ENCODE results near the gene GPR141. TPM values are rescaled to one million over a fixed set of nuclear protein-coding genes. Genes with fewer than 3 reads are reported as not detected.

GPR141 gene
- total RNA-seq, 1 experiment from 2014 or later: not detected

GRCh38 chr7:37694208-37695094, 10.9 kb downstream of the GPR141 start:
- Histone ChIP-seq H3K4me1 (ENCODE audit: control insufficient read depth in 1 of 2, insufficient read depth in 2 of 2, low read length in 2 of 2) (no peaks in the 10 kb centered on the region), H3K36me3 (ENCODE audit: control insufficient read depth in 1 of 2, insufficient read depth in 2 of 2, low read length in 2 of 2) (no peaks in the 10 kb centered on the region), H3K27ac (ENCODE audit: low read depth, low read length) (no peak overlapping the region), H3K4me2 (ENCODE audit: low read length) (no peak overlapping the region), H3K4me3 (replicated peaks in 1 of 2; ENCODE audit: low read depth in 1 of 2, low read length in 2 of 2) (no peak overlapping the region), H3K27me3 (ENCODE audit: insufficient read depth, low read length) (no peaks in the 10 kb centered on the region), H3K9me3 (ENCODE audit: control insufficient read depth in 1 of 2, insufficient read depth in 1 of 2, low read depth in 1 of 2, low read length in 2 of 2) (no peaks in the 10 kb centered on the region), H3K9ac (ENCODE audit: low read length) (no peak overlapping the region), H3K9me2 (ENCODE audit: insufficient read depth) (no peaks in the 10 kb centered on the region), H3K79me2 (ENCODE audit: insufficient read depth, low read length) (no peaks in the 10 kb centered on the region), H4K20me1 (ENCODE audit: insufficient read depth) (no peaks in the 10 kb centered on the region), H2AFZ (ENCODE audit: low read depth, low read length, poor library complexity, severe bottlenecking) (no peak overlapping the region)
- RAD21 ChIA-PET (ENCODE audit: low non-redundant PET in 1 of 2, low total read pairs in 2 of 2, uncharacterized antibody in 2 of 2, unreplicated experiment in 2 of 2): no interaction called here
- no TSS peak for BruUV-seq (replicated peaks)
- intact Hi-C loops (cut with micrococcal nuclease): loop anchor here (5.0 kb wide), 1 partner anchor 377 kb away; no protein-coding TSS in a partner anchor
- ATAC-seq: no peak
- POLR2A ChIA-PET: no interaction called here
- CTCF ChIA-PET: interaction anchor here (1.0 to 1.1 kb wide), 2 partner anchors 140 to 199 kb away, joined by 3 read pairs; no protein-coding TSS in a partner anchor
- TF ChIP-seq POLR2AphosphoS5 (IDR thresholded peaks at IDR 0.05; ENCODE audit: low read depth, low read length) (no peak), ZBTB33 (IDR thresholded peaks at IDR 0.05; ENCODE audit: extremely low read depth, insufficient replicate concordance, low read length) (no peak), CEBPB (IDR thresholded peaks at IDR 0.05; ENCODE audit: low read depth) (no peak), ZFX (IDR thresholded peaks at IDR 0.05) (no peak), CTCF (IDR thresholded peaks at IDR 0.05 in 2 of 3, conservative IDR thresholded peaks at IDR 0.05 in 1 of 3; ENCODE audit: borderline replicate concordance in 1 of 3, insufficient read depth in 1 of 3, low read depth in 2 of 3, low read length in 2 of 3) (no peak), FOSL1 (IDR thresholded peaks at IDR 0.05; ENCODE audit: low read depth) (no peak)
- no peak for DNase-seq (ENCODE audit: low read depth, low spot score)
